ENCODE data around the gene GALR3.

- no peak for TF ChIP-seq TEAD4 (IDR thresholded peaks at IDR 0.05)
- TF ChIP-seq CEBPB (IDR thresholded peaks at IDR 0.05), result no peak
- TF ChIP-seq TAF1 (IDR thresholded peaks at IDR 0.05; ENCODE audit: low read depth), result no peak
- TF ChIP-seq TCF12 (IDR thresholded peaks at IDR 0.05; ENCODE audit: low read depth), result no peak
- TF ChIP-seq USF1 (IDR thresholded peaks at IDR 0.05), result no peak
- TF ChIP-seq MAX (IDR thresholded peaks at IDR 0.05), result no peak
Observed at GRCh38 chr22:37852418-37852817, 29.2 kb downstream of the GALR3 start.
